CD14-positive monocyte (primary cell): ENCODE data around the gene SEPTIN5. TPM values are rescaled to one million over a fixed set of nuclear protein-coding genes. Genes with fewer than 3 reads are reported as not detected.

Experiments
- DNase-seq, 3 donors: peaks; one replicate each; pipeline ENCODE4 v3.0.0-alpha.2; 2011 to 2022
- H2AFZ ChIP-seq: 2 replicates; pipeline ENCODE4 v1.6.0; 2012; ENCODE audit warnings: mild to moderate bottlenecking, low read depth, low read length, inconsistent platforms; ENCODE audit not compliant: insufficient read depth, poor library complexity, severe bottlenecking
- H3K27ac ChIP-seq, 2 donors: 1 replicate in 1 of 2; 2 replicates in 1 of 2; pipeline ENCODE4 v1.5.1; 2012 to 2013; ENCODE audit warnings: low read length in 2 of 2, control low read depth in 1 of 2, inconsistent platforms in 1 of 2, low read depth in 1 of 2, mild to moderate bottlenecking in 1 of 2
- H3K27me3 ChIP-seq, 2 donors: one replicate each; pipeline versions ENCODE4 v1.6.0 to v1.6.1; 2011 to 2013; ENCODE audit warnings: low read length in 2 of 2; ENCODE audit not compliant: control insufficient read depth in 2 of 2, insufficient read depth in 2 of 2
- H3K36me3 ChIP-seq, 2 donors: replicated peaks in 1 of 2; 1 replicate in 1 of 2; 2 replicates in 1 of 2; pipeline versions ENCODE4 v1.5.1 to v1.6.1; 2012 to 2013; ENCODE audit warnings: low read length in 2 of 2, control low read depth in 1 of 2, inconsistent platforms in 1 of 2, mild to moderate bottlenecking in 1 of 2; ENCODE audit not compliant: insufficient read depth in 2 of 2, control insufficient read depth in 1 of 2
- H3K4me1 ChIP-seq, 2 donors: 1 replicate in 1 of 2; 2 replicates in 1 of 2; pipeline versions ENCODE4 v1.5.1 to v1.6.1; 2012 to 2013; ENCODE audit warnings: low read length in 2 of 2, control low read depth in 1 of 2, inconsistent platforms in 1 of 2, mild to moderate bottlenecking in 1 of 2, moderate library complexity in 1 of 2; ENCODE audit not compliant: insufficient read depth in 2 of 2, control insufficient read depth in 1 of 2
- H3K4me2 ChIP-seq: replicated peaks from 2 replicates; pipeline ENCODE3; 2012; ENCODE audit warnings: low read length, moderate library complexity, mild to moderate bottlenecking; ENCODE audit not compliant: poor library complexity, severe bottlenecking; ENCODE audit errors: extremely low read depth
- H3K4me3 ChIP-seq, 3 experiments: fragments of 200-600 bp in 1 of 3; sonication (generic) in 1 of 3; replicated peaks in 1 of 3; 1 replicate in 2 of 3; 2 replicates in 1 of 3; pipeline ENCODE4 v1.5.1; 2011 to 2013; ENCODE audit warnings: low read length in 3 of 3, mild to moderate bottlenecking in 3 of 3, control low read depth in 2 of 3, low read depth in 2 of 3, inconsistent platforms in 1 of 3, moderate library complexity in 1 of 3
- H3K79me2 ChIP-seq: 2 replicates; pipeline ENCODE4 v1.6.0; 2012; ENCODE audit warnings: mild to moderate bottlenecking, control low read depth, inconsistent platforms, low read length, moderate library complexity; ENCODE audit not compliant: insufficient read depth
- H3K9ac ChIP-seq: 2 replicates; pipeline ENCODE4 v1.6.0; 2017; ENCODE audit warnings: low read length, mild to moderate bottlenecking; ENCODE audit not compliant: insufficient read depth, poor library complexity, severe bottlenecking
- H3K9me3 ChIP-seq, 2 donors: replicated peaks in 1 of 2; 1 replicate in 1 of 2; 2 replicates in 1 of 2; pipeline versions ENCODE4 v1.5.1 to v1.6.1; 2012 to 2013; ENCODE audit warnings: low read length in 2 of 2, control low read depth in 1 of 2; ENCODE audit not compliant: control insufficient read depth in 1 of 2, insufficient read depth in 1 of 2
- H4K20me1 ChIP-seq: 2 replicates; pipeline ENCODE4 v1.6.0; 2012; ENCODE audit warnings: mild to moderate bottlenecking, low read length, control low read depth, moderate library complexity; ENCODE audit not compliant: insufficient read depth
- H3K27ac Mint-ChIP-seq, 7 donors: one replicate each; pipeline ENCODE4 v1.8.0; 2020; ENCODE audit warnings: mild to moderate bottlenecking in 7 of 7, mixed read lengths in 7 of 7, moderate library complexity in 6 of 7, inconsistent platforms in 2 of 7
- H3K27me3 Mint-ChIP-seq, 3 donors: one replicate each; pipeline ENCODE4 v1.8.0; 2021 to 2022; ENCODE audit warnings: low read depth in 3 of 3, mild to moderate bottlenecking in 3 of 3, mixed read lengths in 3 of 3, moderate library complexity in 3 of 3, inconsistent platforms in 1 of 3
- H3K36me3 Mint-ChIP-seq, 2 donors: one replicate each; pipeline ENCODE4 v1.8.0; 2020; ENCODE audit warnings: mixed read lengths in 2 of 2, inconsistent platforms in 1 of 2, mild to moderate bottlenecking in 1 of 2
- H3K4me1 Mint-ChIP-seq: one replicate; pipeline ENCODE4 v1.8.0; 2020; ENCODE audit warnings: mild to moderate bottlenecking, mixed read lengths
- H3K4me3 Mint-ChIP-seq, 2 donors: one replicate each; pipeline ENCODE4 v1.8.0; 2020; ENCODE audit warnings: mild to moderate bottlenecking in 2 of 2, mixed read lengths in 2 of 2, moderate library complexity in 1 of 2
- H3K9me3 Mint-ChIP-seq, 7 donors: one replicate each; pipeline ENCODE4 v1.8.0; 2020 to 2022; ENCODE audit warnings: mixed read lengths in 7 of 7, mild to moderate bottlenecking in 6 of 7, moderate library complexity in 6 of 7, inconsistent platforms in 2 of 7
- WGBS: methylation state at CpG from one replicate; pipeline ENCODE4 v1.1.5; 2013; ENCODE audit warnings: missing lambda C conversion rate; ENCODE audit not compliant: insufficient coverage; 5-methylcytosine and 5-hydroxymethylcytosine counted together
- intact Hi-C, 2 donors: fragments of 100-400 bp; cut with micrococcal nuclease; formaldehyde crosslinking; loops; one replicate each; pipeline versions ENCODE4 v1.15.0 to v1.15.1; 2023
- polyA plus RNA-seq, 3 donors: library from polyadenylated mRNA; depleted of rRNA in 1 of 3; unstranded in 2 of 3; stranded (reverse) in 1 of 3; fragments of 300-500 nt in 2 of 3; fragments of >200 nt in 1 of 3; fragmentation: Illumina TruSeq in 2 of 3; gene quantifications; 1 replicate in 2 of 3; 2 replicates in 1 of 3; pipeline ENCODE4 v1.2.3, GENCODE V29; 2012 to 2021
- TF ChIP-seq, protein P1 (sequence below): fragments of 200-600 bp; IDR thresholded peaks from one replicate; pipeline ENCODE4 v1.8.0; 2022; ENCODE audit warnings: antibody characterized with exemption, mild to moderate bottlenecking

The SEPTIN5 gene
- polyA plus RNA-seq, 3 donors, result 0.50 to 0.64 TPM; not detected in 1

DNA sequence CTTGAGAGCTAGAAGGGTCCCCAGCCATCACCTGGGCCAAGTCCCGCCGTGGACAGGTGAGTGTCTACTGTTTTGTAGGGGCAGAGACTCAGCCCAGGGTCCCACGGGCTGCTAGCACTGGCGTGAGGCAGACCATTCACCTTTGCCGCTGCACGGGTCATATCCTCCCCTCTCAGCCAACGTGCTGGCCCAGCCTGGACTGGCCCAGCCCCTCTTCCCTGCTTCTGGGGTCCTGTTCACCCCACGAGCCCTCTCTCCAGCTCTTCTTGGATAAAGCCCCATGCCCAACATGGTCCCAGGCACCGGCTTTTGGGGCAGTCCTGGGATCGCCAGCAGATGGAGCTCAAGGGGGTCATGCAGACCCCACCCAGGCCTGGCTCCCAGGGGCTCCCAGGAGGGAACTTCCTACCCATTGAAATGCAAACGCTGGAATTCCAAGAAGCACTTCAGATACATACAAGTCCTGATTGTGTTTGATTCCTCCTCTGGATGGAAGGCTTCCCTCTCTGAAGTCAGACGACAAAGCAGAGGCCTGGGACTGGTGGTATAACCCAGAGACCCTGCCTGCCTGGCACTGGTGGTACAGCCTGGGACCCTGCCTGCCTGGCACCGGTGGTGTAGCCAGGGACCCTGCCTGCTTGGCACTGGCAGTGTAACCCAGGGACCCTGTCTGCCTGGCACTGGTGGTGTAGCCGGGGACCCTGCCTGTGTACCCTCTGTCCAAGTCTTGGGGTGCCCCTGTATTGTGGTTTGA lies 8.9 kb upstream of the SEPTIN5 start:
- intact Hi-C loops, result no loop called here
- 96% methylated on average over 11 of the region's 14 CpGs for WGBS
- TF ChIP-seq, protein P1, sequence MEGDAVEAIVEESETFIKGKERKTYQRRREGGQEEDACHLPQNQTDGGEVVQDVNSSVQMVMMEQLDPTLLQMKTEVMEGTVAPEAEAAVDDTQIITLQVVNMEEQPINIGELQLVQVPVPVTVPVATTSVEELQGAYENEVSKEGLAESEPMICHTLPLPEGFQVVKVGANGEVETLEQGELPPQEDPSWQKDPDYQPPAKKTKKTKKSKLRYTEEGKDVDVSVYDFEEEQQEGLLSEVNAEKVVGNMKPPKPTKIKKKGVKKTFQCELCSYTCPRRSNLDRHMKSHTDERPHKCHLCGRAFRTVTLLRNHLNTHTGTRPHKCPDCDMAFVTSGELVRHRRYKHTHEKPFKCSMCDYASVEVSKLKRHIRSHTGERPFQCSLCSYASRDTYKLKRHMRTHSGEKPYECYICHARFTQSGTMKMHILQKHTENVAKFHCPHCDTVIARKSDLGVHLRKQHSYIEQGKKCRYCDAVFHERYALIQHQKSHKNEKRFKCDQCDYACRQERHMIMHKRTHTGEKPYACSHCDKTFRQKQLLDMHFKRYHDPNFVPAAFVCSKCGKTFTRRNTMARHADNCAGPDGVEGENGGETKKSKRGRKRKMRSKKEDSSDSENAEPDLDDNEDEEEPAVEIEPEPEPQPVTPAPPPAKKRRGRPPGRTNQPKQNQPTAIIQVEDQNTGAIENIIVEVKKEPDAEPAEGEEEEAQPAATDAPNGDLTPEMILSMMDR, result no peak
- no peaks in the 10 kb centered on the region for H3K9me3 ChIP-seq
- no peak overlapping the region for H3K27ac ChIP-seq
- no peaks in the 10 kb centered on the region for H3K79me2 ChIP-seq
- peaks cover 8% of the 10 kb centered on the region for H3K4me1 Mint-ChIP-seq
- peaks cover 0 to 2% (median 0%) of the 10 kb centered on the region in 3 donors for H3K27me3 Mint-ChIP-seq
- no peak overlapping the region for H3K4me3 Mint-ChIP-seq
- H3K36me3 ChIP-seq, result no peaks in the 10 kb centered on the region
- no peak overlapping the region for H2AFZ ChIP-seq
- no peak overlapping the region for H3K9ac ChIP-seq
- DNase-seq, result no peak
- H3K4me3 ChIP-seq, result no peak overlapping the region
- H4K20me1 ChIP-seq, result no peaks in the 10 kb centered on the region
- H3K9me3 Mint-ChIP-seq, result peaks cover 0 to 2% (median 0%) of the 10 kb centered on the region in 7 donors
- H3K4me1 ChIP-seq, result peaks cover 0 to 7% of the 10 kb centered on the region in 2 donors
- H3K27me3 ChIP-seq, result no peaks in the 10 kb centered on the region
- no peak overlapping the region for H3K27ac Mint-ChIP-seq
- H3K4me2 ChIP-seq, result no peak overlapping the region
- H3K36me3 Mint-ChIP-seq, result no peaks in the 10 kb centered on the region

DNA sequence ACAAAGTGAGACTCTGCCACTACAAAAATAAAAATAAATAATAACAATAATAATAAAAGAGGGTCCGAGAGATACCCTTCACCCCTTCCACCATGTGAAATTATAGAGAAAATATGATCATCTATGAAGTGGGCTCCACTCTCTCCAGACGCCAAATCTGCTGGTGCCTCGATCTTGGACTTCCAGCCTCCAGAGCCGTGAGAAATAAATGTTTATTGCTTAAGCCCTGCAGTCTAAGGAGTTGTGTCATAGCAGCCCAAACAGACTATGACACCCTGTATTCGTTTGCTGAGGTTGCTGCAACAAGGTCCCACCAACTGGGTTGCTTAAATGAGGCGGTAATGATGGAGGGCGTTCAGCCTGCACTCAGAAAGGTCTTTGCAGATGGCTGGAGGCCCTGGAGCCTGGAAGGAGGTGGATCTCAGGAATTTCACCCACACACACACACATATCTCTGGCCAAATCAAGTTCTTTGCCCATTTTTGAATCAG lies 7.6 kb upstream of the SEPTIN5 start:
- Histone ChIP-seq H3K4me2 (no peak overlapping the region), H3K27ac (no peak overlapping the region), H3K36me3 (no peaks in the 10 kb centered on the region), H2AFZ (peak overlapping the region; percentile 21), H3K79me2 (no peaks in the 10 kb centered on the region), H3K4me1 (peaks cover 0 to 7% of the 10 kb centered on the region in 2 donors), H3K27me3 (no peaks in the 10 kb centered on the region), H3K9ac (no peak overlapping the region), H3K4me3 (no peak overlapping the region), H3K9me3 (no peaks in the 10 kb centered on the region), H4K20me1 (no peaks in the 10 kb centered on the region)
- Mint-ChIP-seq H3K9me3 (no peaks in the 10 kb centered on the region), H3K27ac (peak overlapping the region in 1 of 7 donors; percentile 64), H3K36me3 (no peaks in the 10 kb centered on the region), H3K4me3 (no peak overlapping the region), H3K27me3 (peaks cover 0 to 2% (median 0%) of the 10 kb centered on the region in 3 donors), H3K4me1 (peaks cover 8% of the 10 kb centered on the region)
- DNase-seq, result peak in 1 of 3 donors; percentile 5
- TF ChIP-seq, protein P1, result no peak
- intact Hi-C loops, result no loop called here
- 70% methylated on average over 4 of the region's 7 CpGs for WGBS
